Parathyroid adenoma (tissue), 2 donors: ENCODE results near the gene HAUS6.
A peak's percentile ranks its signal among the peaks of the same experiment; 100 is the strongest.

Experiments used
- H2AFZ ChIP-seq: fragments of 300-600 bp; sonication (generic); one replicate; pipeline ENCODE4 v1.7.0; 2017; ENCODE audit warnings: antibody characterized with exemption, mild to moderate bottlenecking
- H3K27ac ChIP-seq: fragments of 300-600 bp; sonication (generic); one replicate; pipeline ENCODE4 v1.7.0; 2017
- H3K27me3 ChIP-seq: fragments of 300-600 bp; sonication (generic); one replicate; pipeline ENCODE4 v1.7.0; 2017; ENCODE audit warnings: low read length; ENCODE audit not compliant: control insufficient read depth, insufficient read depth
- H3K36me3 ChIP-seq: fragments of 300-600 bp; sonication (generic); one replicate; pipeline ENCODE4 v1.7.0; 2017; ENCODE audit warnings: low read length; ENCODE audit not compliant: control insufficient read depth, insufficient read depth
- H3K4me1 ChIP-seq: fragments of 300-600 bp; sonication (generic); one replicate; pipeline ENCODE4 v1.7.0; 2017; ENCODE audit warnings: control low read depth
- H3K4me2 ChIP-seq: fragments of 300-600 bp; sonication (generic); one replicate; pipeline ENCODE4 v1.7.0; 2017; ENCODE audit warnings: low read length
- H3K4me3 ChIP-seq: fragments of 300-600 bp; sonication (generic); one replicate; pipeline ENCODE4 v1.7.0; 2017; ENCODE audit warnings: low read depth, low read length
- H3K79me2 ChIP-seq: fragments of 300-600 bp; sonication (generic); one replicate; pipeline ENCODE4 v1.7.0; 2017; ENCODE audit warnings: control low read depth
- H3K9ac ChIP-seq: fragments of 300-600 bp; sonication (generic); one replicate; pipeline ENCODE4 v1.7.0; 2017; ENCODE audit warnings: mild to moderate bottlenecking
- H3K9me3 ChIP-seq: fragments of 300-600 bp; sonication (generic); one replicate; pipeline ENCODE4 v1.7.0; 2017; ENCODE audit warnings: low read length; ENCODE audit not compliant: control insufficient read depth
- CTCF ChIP-seq: fragments of 300-600 bp; sonication (generic); IDR thresholded peaks from one replicate; pipeline ENCODE4 v1.7.0; 2017; ENCODE audit warnings: antibody characterized with exemption, mild to moderate bottlenecking
- donor health status: primary hyperparathyroidism.

HAUS6 gene

GRCh38 chr9:19124430-19124793 is 21.7 kb upstream of the HAUS6 start:
- no peak for TF ChIP-seq CTCF
- H3K9me3 ChIP-seq, result no peaks in the 10 kb centered on the region
- H3K27me3 ChIP-seq, result no peaks in the 10 kb centered on the region
- H3K9ac ChIP-seq, result no peak overlapping the region
- no peaks in the 10 kb centered on the region for H3K36me3 ChIP-seq
- H3K4me3 ChIP-seq, result no peak overlapping the region
- no peak overlapping the region for H2AFZ ChIP-seq
- peak overlapping the region; percentile 13 for H3K27ac ChIP-seq
- H3K4me1 ChIP-seq, result no peaks in the 10 kb centered on the region
- H3K4me2 ChIP-seq, result peak overlapping the region; percentile 40
- H3K79me2 ChIP-seq, result no peaks in the 10 kb centered on the region

GRCh38 chr9:19122490-19123042 is 19.9 kb upstream of the HAUS6 start:
- no peaks in the 10 kb centered on the region for H3K79me2 ChIP-seq
- H3K4me3 ChIP-seq, result no peak overlapping the region
- no peaks in the 10 kb centered on the region for H3K36me3 ChIP-seq
- no peak overlapping the region for H2AFZ ChIP-seq
- no peak overlapping the region for H3K9ac ChIP-seq
- H3K4me2 ChIP-seq, result no peak overlapping the region
- no peak for TF ChIP-seq CTCF
- no peaks in the 10 kb centered on the region for H3K4me1 ChIP-seq
- no peaks in the 10 kb centered on the region for H3K27me3 ChIP-seq
- no peak overlapping the region for H3K27ac ChIP-seq
- H3K9me3 ChIP-seq, result no peaks in the 10 kb centered on the region

GRCh38 chr9:19120877-19121276 is 18.2 kb upstream of the HAUS6 start:
- H2AFZ ChIP-seq, result no peak overlapping the region
- H3K27me3 ChIP-seq, result no peaks in the 10 kb centered on the region
- no peak overlapping the region for H3K4me2 ChIP-seq
- no peak for TF ChIP-seq CTCF
- no peaks in the 10 kb centered on the region for H3K79me2 ChIP-seq
- H3K4me1 ChIP-seq, result no peaks in the 10 kb centered on the region
- no peak overlapping the region for H3K27ac ChIP-seq
- no peak overlapping the region for H3K9ac ChIP-seq
- no peaks in the 10 kb centered on the region for H3K36me3 ChIP-seq
- H3K9me3 ChIP-seq, result no peaks in the 10 kb centered on the region
- H3K4me3 ChIP-seq, result no peak overlapping the region

- no peak overlapping the region for H3K4me3 ChIP-seq
- TF ChIP-seq CTCF, result no peak
- H3K27me3 ChIP-seq, result no peaks in the 10 kb centered on the region
- no peaks in the 10 kb centered on the region for H3K79me2 ChIP-seq
- no peak overlapping the region for H3K9ac ChIP-seq
- no peaks in the 10 kb centered on the region for H3K4me1 ChIP-seq
- H2AFZ ChIP-seq, result no peak overlapping the region
- H3K4me2 ChIP-seq, result no peak overlapping the region
- no peaks in the 10 kb centered on the region for H3K36me3 ChIP-seq
- no peaks in the 10 kb centered on the region for H3K9me3 ChIP-seq
- no peak overlapping the region for H3K27ac ChIP-seq
These were observed 17.2 kb upstream of the HAUS6 start for GRCh38 chr9:19119801-19120440.

GRCh38 chr9:19119246-19119645 is 16.5 kb upstream of the HAUS6 start:
- H3K9ac ChIP-seq, result no peak overlapping the region
- no peak for TF ChIP-seq CTCF
- H3K27ac ChIP-seq, result no peak overlapping the region
- H3K9me3 ChIP-seq, result no peaks in the 10 kb centered on the region
- H2AFZ ChIP-seq, result no peak overlapping the region
- no peaks in the 10 kb centered on the region for H3K79me2 ChIP-seq
- H3K27me3 ChIP-seq, result no peaks in the 10 kb centered on the region
- H3K36me3 ChIP-seq, result no peaks in the 10 kb centered on the region
- H3K4me1 ChIP-seq, result no peaks in the 10 kb centered on the region
- H3K4me2 ChIP-seq, result no peak overlapping the region
- no peak overlapping the region for H3K4me3 ChIP-seq
